Measurements from ENCODE around the gene NFE2L1. TPM values are rescaled to one million over a fixed set of nuclear protein-coding genes. Genes with fewer than 3 reads are reported as not detected.
A peak's percentile ranks its signal among the peaks of the same experiment; 100 is the strongest.

NFE2L1 gene
- total RNA-seq, 1 experiment from 2014 or later: 91.7 TPM

- Histone ChIP-seq H3K4me1 (replicated peaks; ENCODE audit: insufficient read depth) (peaks cover 39% of the 10 kb centered on the region), H4K20me1 (ENCODE audit: insufficient read depth) (no peaks in the 10 kb centered on the region)
These were observed 8.1 kb downstream of the NFE2L1 start for GRCh38 chr17:48056246-48056745.

GRCh38 chr17:48056879-48057278, 8.7 kb downstream of the NFE2L1 start:
- Histone ChIP-seq H3K27ac (peak overlapping the region; percentile 94), H3K4me1 (replicated peaks; ENCODE audit: insufficient read depth) (peaks cover 33% of the 10 kb centered on the region), H3K27me3 (ENCODE audit: insufficient read depth, low read depth) (no peaks in the 10 kb centered on the region), H3F3A (ENCODE audit: insufficient read depth, low read depth) (peaks cover 20% of the 10 kb centered on the region), H4K20me1 (ENCODE audit: insufficient read depth) (no peaks in the 10 kb centered on the region), H3K9me2 (ENCODE audit: insufficient read depth) (no peaks in the 10 kb centered on the region), H3K36me3 (ENCODE audit: low read depth) (peaks cover 56% of the 10 kb centered on the region), H3K9me3 (ENCODE audit: insufficient read depth, low read depth) (no peaks in the 10 kb centered on the region), H3K4me2 (no peak overlapping the region), H2AFZ (no peak overlapping the region), H3K4me3 (no peak overlapping the region), H3K79me2 (ENCODE audit: low read depth) (peaks cover 34% of the 10 kb centered on the region)
- BruUV-seq (replicated peaks): no TSS peak
- intact Hi-C loops (cut with micrococcal nuclease; ENCODE audit: unreplicated experiment): no loop called here
- DNase-seq: no peak
- POLR2A ChIA-PET (ENCODE audit: unreplicated experiment): no interaction called here
- CTCF ChIA-PET: no interaction called here
- TF ChIP-seq CTCF (conservative IDR thresholded peaks at IDR 0.05): no peak
- TF ChIP-seq EZH2 (IDR thresholded peaks at IDR 0.05; ENCODE audit: low read depth): no peak

More at GRCh38 chr17:48056246-48056745, 8.1 kb downstream of the NFE2L1 start:
- no peak for DNase-seq
- TF ChIP-seq EZH2 (IDR thresholded peaks at IDR 0.05; ENCODE audit: low read depth): no peak
- TF ChIP-seq CTCF (conservative IDR thresholded peaks at IDR 0.05): no peak
- no peak overlapping the region for H3K4me3 ChIP-seq
- POLR2A ChIA-PET (ENCODE audit: unreplicated experiment): no interaction called here
- no peak overlapping the region for H2AFZ ChIP-seq
- no peaks in the 10 kb centered on the region for H3K9me3 ChIP-seq (ENCODE audit: insufficient read depth, low read depth)
- H3K36me3 ChIP-seq (ENCODE audit: low read depth): peaks cover 56% of the 10 kb centered on the region
- H3K9me2 ChIP-seq (ENCODE audit: insufficient read depth): no peaks in the 10 kb centered on the region
- H3K27ac ChIP-seq: peak overlapping the region; percentile 94
- BruUV-seq (replicated peaks): no TSS peak
- no peaks in the 10 kb centered on the region for H3K27me3 ChIP-seq (ENCODE audit: insufficient read depth, low read depth)
- H3K79me2 ChIP-seq (ENCODE audit: low read depth): peaks cover 40% of the 10 kb centered on the region
- CTCF ChIA-PET: interaction anchor here (0.6 kb wide), 1 partner anchor 19 kb away, joined by 3 read pairs; no protein-coding TSS in a partner anchor
- peak overlapping the region; percentile 45 for H3K4me2 ChIP-seq
- peaks cover 14% of the 10 kb centered on the region for H3F3A ChIP-seq (ENCODE audit: insufficient read depth, low read depth)
- intact Hi-C loops (cut with micrococcal nuclease; ENCODE audit: unreplicated experiment): no loop called here

- H3K9me3 ChIP-seq (ENCODE audit: insufficient read depth, low read depth): no peaks in the 10 kb centered on the region
- no peak for DNase-seq
- no TSS peak for BruUV-seq (replicated peaks)
- TF ChIP-seq CTCF (conservative IDR thresholded peaks at IDR 0.05) (no peak), EZH2 (IDR thresholded peaks at IDR 0.05; ENCODE audit: low read depth) (no peak)
- H3K79me2 ChIP-seq (ENCODE audit: low read depth): peaks cover 26% of the 10 kb centered on the region
- no peak overlapping the region for H3K4me3 ChIP-seq
- H3K36me3 ChIP-seq (ENCODE audit: low read depth): peaks cover 54% of the 10 kb centered on the region
- CTCF ChIA-PET: interaction anchor here (1.3 kb wide), 1 partner anchor 32 kb away, joined by 3 read pairs; no protein-coding TSS in a partner anchor
- no peak overlapping the region for H3K4me2 ChIP-seq
- no peak overlapping the region for H2AFZ ChIP-seq
- H3K27ac ChIP-seq: 0 out of 2 replicates have a peak overlapping the region, but pooled peaks have one; percentile 94
- H3K9me2 ChIP-seq (ENCODE audit: insufficient read depth): no peaks in the 10 kb centered on the region
- POLR2A ChIA-PET (ENCODE audit: unreplicated experiment): no interaction called here
- H3F3A ChIP-seq (ENCODE audit: insufficient read depth, low read depth): peaks cover 26% of the 10 kb centered on the region
- H4K20me1 ChIP-seq (ENCODE audit: insufficient read depth): no peaks in the 10 kb centered on the region
- H3K4me1 ChIP-seq (replicated peaks; ENCODE audit: insufficient read depth): peaks cover 27% of the 10 kb centered on the region
- H3K27me3 ChIP-seq (ENCODE audit: insufficient read depth, low read depth): no peaks in the 10 kb centered on the region
- intact Hi-C loops (cut with micrococcal nuclease; ENCODE audit: unreplicated experiment): no loop called here
These were observed 9.5 kb downstream of the NFE2L1 start for GRCh38 chr17:48057626-48058025.

Measured in PC-9 (cell line).